HEK293T (cell line): ENCODE measurements around the gene PAF1.

Experiments used
- ARNT ChIP-seq: fragments of 450-650 bp; IDR thresholded peaks from 2 replicates; pipeline ENCODE4 v1.6.1; 2017; ENCODE audit warnings: mild to moderate bottlenecking
- BHLHE40 ChIP-seq: fragments of 450-650 bp; IDR thresholded peaks from 2 replicates; pipeline ENCODE4 v1.6.1; 2016; ENCODE audit warnings: mild to moderate bottlenecking, moderate library complexity, borderline replicate concordance
- CTBP1 ChIP-seq: fragments of 450-650 bp; IDR thresholded peaks from 2 replicates; pipeline ENCODE4 v1.6.1; 2016; ENCODE audit warnings: borderline replicate concordance
- ELF4 ChIP-seq: fragments of 450-650 bp; IDR thresholded peaks from 2 replicates; pipeline ENCODE4 v1.6.1; 2017; ENCODE audit warnings: antibody characterized with exemption
- FOXA1 ChIP-seq: fragments of 450-650 bp; IDR thresholded peaks from 2 replicates; pipeline ENCODE4 v1.6.1; 2016; ENCODE audit warnings: mild to moderate bottlenecking
- FOXK2 ChIP-seq: fragments of 450-650 bp; IDR thresholded peaks from 2 replicates; pipeline ENCODE4 v1.6.1; 2016; ENCODE audit warnings: mild to moderate bottlenecking
- FOXM1 ChIP-seq: fragments of 450-650 bp; IDR thresholded peaks from 2 replicates; pipeline ENCODE4 v1.6.1; 2017; ENCODE audit warnings: mild to moderate bottlenecking, borderline replicate concordance
- HDGF ChIP-seq: fragments of 450-650 bp; IDR thresholded peaks from 2 replicates; pipeline ENCODE4 v1.6.1; 2017; ENCODE audit warnings: antibody characterized with exemption, borderline replicate concordance
- LEF1 ChIP-seq: fragments of 450-650 bp; IDR thresholded peaks from 2 replicates; pipeline ENCODE4 v1.6.1; 2017; ENCODE audit warnings: mild to moderate bottlenecking, borderline replicate concordance
- NFRKB ChIP-seq: fragments of 450-650 bp; IDR thresholded peaks from 2 replicates; pipeline ENCODE4 v1.6.1; 2016; ENCODE audit warnings: mild to moderate bottlenecking, moderate library complexity
- SP1 ChIP-seq: fragments of 450-650 bp; IDR thresholded peaks from 2 replicates; pipeline ENCODE4 v1.6.1; 2017
- TARDBP ChIP-seq: fragments of 450-650 bp; IDR thresholded peaks from 2 replicates; pipeline ENCODE4 v1.6.1; 2016
- ZNF384 ChIP-seq: fragments of 450-650 bp; IDR thresholded peaks from 2 replicates; pipeline ENCODE4 v1.6.1; 2016
- TF ChIP-seq, protein P1 (sequence below): fragments of 450-650 bp; IDR thresholded peaks from 2 replicates; pipeline ENCODE4 v1.6.1; 2016

GRCh38 chr19:39435499-39436349 is 44.8 kb upstream of the PAF1 start, which contains the start of gene RPS16:
- TF ChIP-seq ELF4 (peak; percentile 96), CTBP1 (no peak), SP1 (no peak), FOXM1 (no peak), ZNF384 (no peak), LEF1 (no peak), FOXA1 (no peak), TARDBP (no peak), NFRKB (no peak), HDGF (no peak), BHLHE40 (no peak), ARNT (no peak), FOXK2 (no peak)
- TF ChIP-seq, protein P1, sequence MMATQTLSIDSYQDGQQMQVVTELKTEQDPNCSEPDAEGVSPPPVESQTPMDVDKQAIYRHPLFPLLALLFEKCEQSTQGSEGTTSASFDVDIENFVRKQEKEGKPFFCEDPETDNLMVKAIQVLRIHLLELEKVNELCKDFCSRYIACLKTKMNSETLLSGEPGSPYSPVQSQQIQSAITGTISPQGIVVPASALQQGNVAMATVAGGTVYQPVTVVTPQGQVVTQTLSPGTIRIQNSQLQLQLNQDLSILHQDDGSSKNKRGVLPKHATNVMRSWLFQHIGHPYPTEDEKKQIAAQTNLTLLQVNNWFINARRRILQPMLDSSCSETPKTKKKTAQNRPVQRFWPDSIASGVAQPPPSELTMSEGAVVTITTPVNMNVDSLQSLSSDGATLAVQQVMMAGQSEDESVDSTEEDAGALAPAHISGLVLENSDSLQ, result no peak
